K562 (cell line): ENCODE results near the gene DOK3. TPM values are rescaled to one million over a fixed set of nuclear protein-coding genes. Genes with fewer than 3 reads are reported as not detected.

Experiments
- ATAC-seq: fragments of 200-7000 bp; cut with Tn5 transposase; 3 replicates; pipeline ENCODE4 v1.9.1; 2020; ENCODE audit warnings: moderate library complexity
- BruUV-seq: library from RNA; stranded (reverse); fragments of 400-500 nt; replicated peaks from 2 replicates; lab custom pipeline; 2021; lab: Mats Ljungman, UMichigan
- CTCF ChIA-PET: fragments of 300-600 bp; formaldehyde crosslinking; extraction: SDS; loops from one replicate; lab custom pipeline; 2021; ENCODE audit warnings: low intra/inter-chr PET ratio; lab: Yijun Ruan, JAX
- POLR2A ChIA-PET: fragments of 300-600, 350-650 bp; sonication (Branson Sonifier 250); formaldehyde crosslinking; extraction: SDS; loops from one replicate; lab custom pipeline; 2021; ENCODE audit warnings: antibody characterized with exemption, inconsistent platforms; lab: Yijun Ruan, JAX
- DNase-seq, 4 experiments: peaks; one replicate each; pipeline versions ENCODE4 v3.0.0 to v3.0.0-alpha.2; 2011 to 2018; ENCODE audit warnings: low spot score in 3 of 4, mixed read lengths in 3 of 4; ENCODE audit errors: extremely low read depth in 1 of 4
- FAIRE-seq: peaks from 2 replicates; lab custom pipeline; 2011; peaks lifted over from hg19 to GRCh38; lab: Jason Lieb, UNC
- H2AFZ ChIP-seq: 2 replicates; pipeline ENCODE4 v1.6.0; 2011; ENCODE audit warnings: low read depth, low read length, control low read depth, inconsistent platforms
- H3K27ac ChIP-seq: fragments of 200-600 bp; 3 replicates; pipeline ENCODE4 v1.8.0; 2011; ENCODE audit warnings: low read depth, mild to moderate bottlenecking, control low read depth, inconsistent platforms, low read length, moderate library complexity, mixed read lengths; ENCODE audit errors: extremely low read depth
- H3K27me3 ChIP-seq, 2 experiments: fragments of 300-600 bp in 1 of 2; 2 replicates in 1 of 2; 3 replicates in 1 of 2; pipeline versions ENCODE4 v1.6.0 to v1.8.0; 2011; ENCODE audit warnings: inconsistent platforms in 2 of 2, low read length in 2 of 2, mild to moderate bottlenecking in 1 of 2, mixed read lengths in 1 of 2, moderate library complexity in 1 of 2; ENCODE audit not compliant: control insufficient read depth in 2 of 2, insufficient read depth in 2 of 2
- H3K36me3 ChIP-seq: fragments of 300-600 bp; 3 replicates; pipeline ENCODE4 v1.8.0; 2011; ENCODE audit warnings: mild to moderate bottlenecking, low read length, inconsistent platforms; ENCODE audit not compliant: control insufficient read depth, insufficient read depth
- H3K4me1 ChIP-seq, 2 experiments: fragments of 200-600 bp in 1 of 2; replicated peaks in 1 of 2; 2 replicates in 1 of 2; 3 replicates in 1 of 2; pipeline versions ENCODE4 v1.5.1 to v1.8.0; 2011; ENCODE audit warnings: inconsistent platforms in 2 of 2, low read length in 2 of 2, mild to moderate bottlenecking in 1 of 2, mixed read lengths in 1 of 2, moderate library complexity in 1 of 2; ENCODE audit not compliant: control insufficient read depth in 2 of 2, insufficient read depth in 2 of 2
- H3K4me2 ChIP-seq: 2 replicates; pipeline ENCODE4 v1.6.1; 2011; ENCODE audit warnings: low read length, control low read depth, inconsistent platforms, mixed read lengths; ENCODE audit not compliant: insufficient read depth
- H3K4me3 ChIP-seq: fragments of 200-600 bp; sonication (generic), shearing (Covaris generic); 2 replicates; pipeline ENCODE4 v1.5.1; 2016; ENCODE audit warnings: control low read depth, inconsistent platforms
- H3K79me2 ChIP-seq: fragments of 200-600 bp; 3 replicates; pipeline ENCODE4 v1.8.0; 2011; ENCODE audit warnings: low read length, inconsistent platforms; ENCODE audit not compliant: control insufficient read depth, insufficient read depth
- H3K9ac ChIP-seq, 2 experiments: 2 replicates each; pipeline versions ENCODE4 v1.6.0 to v1.6.1; 2011; ENCODE audit warnings: low read depth in 2 of 2, low read length in 2 of 2, control low read depth in 1 of 2, inconsistent platforms in 1 of 2, mild to moderate bottlenecking in 1 of 2, mixed read lengths in 1 of 2; ENCODE audit not compliant: insufficient read depth in 1 of 2
- H3K9me1 ChIP-seq: one replicate; pipeline ENCODE4 v1.6.0; 2011; ENCODE audit warnings: inconsistent platforms, mild to moderate bottlenecking, low read length, moderate library complexity; ENCODE audit not compliant: control insufficient read depth, insufficient read depth
- H3K9me3 ChIP-seq: replicated peaks from 2 replicates; pipeline ENCODE4 v1.5.1; 2011; ENCODE audit warnings: low read depth, low read length, inconsistent platforms; ENCODE audit not compliant: control insufficient read depth, insufficient read depth
- H4K20me1 ChIP-seq: replicated peaks from 2 replicates; pipeline ENCODE4 v1.6.1; 2011; ENCODE audit warnings: low read length, inconsistent platforms, mixed read lengths; ENCODE audit not compliant: control insufficient read depth, insufficient read depth
- FIP1L1 ChIP-seq: fragments of 200-400 bp; formaldehyde crosslinking; IDR thresholded peaks from 2 replicates; pipeline ENCODE4 v1.6.1; 2018; ENCODE audit warnings: mild to moderate bottlenecking, low read depth, low read length; ENCODE audit not compliant: poor library complexity, severe bottlenecking
- POLR2G ChIP-seq: fragments of 200-400 bp; formaldehyde crosslinking; IDR thresholded peaks from 2 replicates; pipeline ENCODE4 v1.6.1; 2017; ENCODE audit warnings: low read depth, mild to moderate bottlenecking, antibody characterized with exemption, low read length, moderate library complexity
- RBFOX2 ChIP-seq: fragments of 200-400 bp; formaldehyde crosslinking; IDR thresholded peaks from 2 replicates; pipeline ENCODE4 v1.6.1; 2017; ENCODE audit warnings: low read depth, mild to moderate bottlenecking, low read length, moderate library complexity
- ZSCAN32 ChIP-seq: fragments of 450-650 bp; formaldehyde crosslinking; IDR thresholded peaks from 2 replicates; pipeline ENCODE4 v1.4.0; 2020; ENCODE audit warnings: mild to moderate bottlenecking, moderate library complexity
- WGBS: fragments of 100-300 bp; shearing (Covaris generic); methylation state at CpG from one replicate; pipeline ENCODE4 v1.1.6; 2016; ENCODE audit warnings: low coverage, mixed read lengths; ENCODE audit not compliant: insufficient coverage; ENCODE audit errors: missing lambda C conversion rate; 5-methylcytosine and 5-hydroxymethylcytosine counted together
- in situ Hi-C: fragments of 300-500 bp; cut with MboI; formaldehyde crosslinking; loops from 4 replicates; pipeline ENCODE4 v1.15.0; 2018; ENCODE audit warnings: inconsistent platforms, mixed read lengths
- intact Hi-C: fragments of 100-400 bp; cut with micrococcal nuclease; formaldehyde crosslinking; loops from 2 replicates; pipeline ENCODE4 v1.14.2; 2022
- polyA plus RNA-seq, 8 experiments: library from polyadenylated mRNA; depleted of rRNA in 4 of 8; stranded (reverse) in 5 of 8; unstranded in 3 of 8; fragments of >200 nt; fragmentation: Nextera tagmentation in 2 of 8; fragmentation: Illumina TruSeq in 1 of 8; extraction: Ambion mirVana in 2 of 8; extraction: Trizol in 1 of 8; gene quantifications; 2 replicates each; pipeline versions ENCODE4 v1.2.1 to v1.2.3, GENCODE V29; 2011 to 2014; ENCODE audit warnings: inconsistent platforms in 1 of 8, missing spikeins in 1 of 8
- total RNA-seq, 7 experiments: library from RNA; depleted of rRNA in 6 of 7; stranded (reverse); fragments of >200 nt in 6 of 7; fragmentation: Illumina TruSeq in 2 of 7; extraction: Trizol in 2 of 7; gene quantifications; 2 replicates each; pipeline versions ENCODE4 v1.2.1 to v1.2.3, GENCODE V29; 2011 to 2021; ENCODE audit warnings: low replicate concordance in 1 of 7

Gene DOK3
- total and polyA plus RNA-seq, 9 of the 15 experiments (the other 6 are each of a cell fraction or from before 2014, with no cell fraction given): 1.3 to 23.0 (median 8.0) TPM

DNA sequence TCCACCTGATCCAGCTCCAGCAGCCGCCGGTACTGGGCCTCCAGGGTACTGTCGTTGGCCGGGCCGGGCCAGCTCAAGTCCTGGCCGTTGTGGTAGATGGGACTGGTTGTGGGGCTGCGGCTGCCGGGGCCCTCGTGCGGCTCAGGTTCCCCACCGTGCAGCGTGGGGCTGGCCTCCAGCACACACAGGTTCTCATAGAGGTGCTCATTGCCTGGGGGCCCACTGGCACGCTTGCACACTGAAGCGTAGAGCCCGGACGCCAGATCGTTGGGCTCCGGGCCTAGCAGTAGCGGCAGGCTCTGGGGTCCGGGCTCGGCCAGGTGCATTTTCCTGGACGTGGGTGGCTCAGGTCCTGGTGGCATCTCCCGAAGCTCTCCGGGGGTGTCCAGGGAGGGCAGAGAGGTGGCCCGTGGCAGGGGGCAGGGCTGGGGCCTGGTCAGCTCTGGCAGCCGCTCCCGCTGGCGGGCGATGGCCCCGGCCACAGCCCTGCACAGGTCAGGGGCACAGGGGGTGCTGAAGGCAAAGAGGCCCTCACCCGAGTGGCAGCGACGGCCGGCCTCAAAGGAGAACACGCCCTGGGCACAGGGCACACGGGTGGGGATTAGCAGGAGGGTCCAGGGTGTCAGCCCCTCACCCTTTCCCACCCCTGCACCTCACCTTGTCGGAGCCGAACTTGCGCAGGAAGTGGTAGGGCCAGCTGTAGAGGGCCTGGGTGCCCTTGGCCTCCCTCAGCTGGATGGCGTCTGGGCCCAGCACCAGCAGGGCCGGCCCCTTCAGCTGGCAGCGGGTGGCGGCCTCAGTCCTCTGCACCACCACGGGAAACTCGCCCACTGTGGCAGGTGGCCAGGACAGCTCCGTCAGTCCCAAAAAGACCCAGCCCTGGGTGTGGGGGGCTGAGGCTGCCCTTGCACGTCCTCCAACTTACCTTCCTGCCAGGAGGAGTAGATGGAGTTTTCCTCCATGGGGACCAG is 5.3 kb downstream of the DOK3 start:
- H3K79me2 ChIP-seq: peaks cover 14% of the 10 kb centered on the region; the same call in 2 of the 3 replicates
- H3K9me1 ChIP-seq: no peaks in the 10 kb centered on the region
- peaks cover 26 to 64% of the 10 kb centered on the region in 2 experiments for H3K4me1 ChIP-seq
- TF ChIP-seq FIP1L1 (peak; percentile 38), ZSCAN32 (no peak), POLR2G (0 out of 2 replicates have a peak, but pooled peaks have one; percentile 33), RBFOX2 (peak; percentile 12; the same call in 1 of the 2 replicates)
- POLR2A ChIA-PET: interaction anchor here (0.6 to 1.6 kb wide), 6 partner anchors 8 to 88 kb away, joined by 3 to 7 read pairs (median 4); partner anchors contain the start of genes DDX41 and TMED9
- FAIRE-seq (no peak), ATAC-seq (no peak), DNase-seq (no peak)
- H3K9ac ChIP-seq: peak overlapping the region in 1 of 2 experiments; percentile 73; a peak in 2 of 4 replicates
- in situ Hi-C loops (no loop called here), intact Hi-C loops (no loop called here)
- no peaks in the 10 kb centered on the region for H4K20me1 ChIP-seq
- no peak overlapping the region for H3K4me2 ChIP-seq
- no peaks in the 10 kb centered on the region for H3K9me3 ChIP-seq
- no peaks in the 10 kb centered on the region for H3K27me3 ChIP-seq
- CTCF ChIA-PET: no interaction called here
- no peak overlapping the region for H2AFZ ChIP-seq
- peaks cover 22% of the 10 kb centered on the region for H3K36me3 ChIP-seq
- WGBS: 90% methylated on average over 24 of the region's 47 CpGs
- H3K27ac ChIP-seq: no peak overlapping the region
- H3K4me3 ChIP-seq: no peak overlapping the region
- BruUV-seq: no TSS peak
